HG03159 (cell line): Measurements from ENCODE around the gene NPS.

Experiments used
- ATAC-seq: cut with Tn5 transposase; IDR thresholded peaks from one replicate; pipeline ENCODE4 v1.9.1; 2021; ENCODE audit warnings: mild to moderate bottlenecking, moderate library complexity; ENCODE audit not compliant: unreplicated experiment

Gene NPS

GRCh38 chr10:127556916-127557315 is 7.8 kb downstream of the NPS start:
- no peak for ATAC-seq

DNA sequence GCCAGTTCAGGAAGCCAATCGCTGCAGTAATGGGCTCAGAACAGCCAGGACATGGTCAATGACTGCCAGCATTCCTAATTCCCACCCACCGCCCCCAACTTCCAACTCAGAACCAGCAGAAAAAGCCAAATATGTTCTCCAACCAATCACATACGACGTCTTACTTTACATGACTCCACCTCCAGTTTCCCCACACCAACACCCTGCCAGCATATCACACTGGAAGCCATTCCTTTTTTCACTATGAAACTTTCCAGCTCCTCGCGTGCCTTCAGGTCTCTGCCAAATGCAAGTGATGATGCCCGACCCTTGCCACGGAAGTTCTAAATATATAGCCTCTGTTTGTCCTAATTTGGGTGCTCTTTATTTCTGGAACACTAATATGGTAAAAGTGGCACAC is 12.5 kb downstream of the NPS start:
- no peak for ATAC-seq

GRCh38 chr10:127563718-127564553 is 14.8 kb downstream of the NPS start:
- ATAC-seq = peak; percentile 78

DNA sequence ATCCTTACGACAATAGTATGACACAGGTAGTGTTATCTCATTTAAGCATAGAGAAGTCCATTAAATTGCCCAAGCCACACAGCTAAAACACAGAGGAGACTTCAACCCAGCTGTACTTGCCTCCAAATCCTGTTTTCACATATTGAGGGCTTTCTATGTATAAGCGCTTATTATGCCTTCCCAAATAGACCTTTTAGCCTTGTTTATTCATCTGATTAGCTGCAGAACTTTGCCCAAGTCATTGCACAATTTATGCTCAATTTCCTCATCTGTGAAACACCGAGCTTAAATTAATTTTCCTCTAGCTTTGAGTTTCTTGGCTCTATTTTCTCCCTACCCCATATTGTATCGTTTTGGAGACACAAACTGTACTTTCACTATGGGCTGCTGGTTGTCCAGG is 15.5 kb downstream of the NPS start:
- ATAC-seq = no peak

DNA sequence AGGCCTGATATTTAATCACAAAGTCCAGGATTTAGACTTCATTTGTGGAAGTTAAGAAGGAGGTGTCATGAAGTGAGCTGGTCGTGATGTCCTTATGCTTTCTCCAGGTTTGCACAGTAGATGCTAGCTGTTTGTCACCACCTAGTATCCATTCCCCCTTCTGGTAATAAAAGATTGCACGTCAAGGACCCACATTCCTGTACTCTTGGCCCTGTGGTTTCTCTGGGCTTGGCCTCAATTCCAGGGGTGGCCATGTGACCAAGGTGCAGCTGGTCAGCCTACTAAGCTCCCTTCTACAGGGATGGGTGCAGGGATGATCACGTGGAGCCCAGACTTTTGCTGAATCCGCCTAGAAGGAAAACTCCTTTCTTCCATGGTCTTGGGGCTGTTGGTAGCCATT is 16.5 kb downstream of the NPS start:
- no peak for ATAC-seq

DNA sequence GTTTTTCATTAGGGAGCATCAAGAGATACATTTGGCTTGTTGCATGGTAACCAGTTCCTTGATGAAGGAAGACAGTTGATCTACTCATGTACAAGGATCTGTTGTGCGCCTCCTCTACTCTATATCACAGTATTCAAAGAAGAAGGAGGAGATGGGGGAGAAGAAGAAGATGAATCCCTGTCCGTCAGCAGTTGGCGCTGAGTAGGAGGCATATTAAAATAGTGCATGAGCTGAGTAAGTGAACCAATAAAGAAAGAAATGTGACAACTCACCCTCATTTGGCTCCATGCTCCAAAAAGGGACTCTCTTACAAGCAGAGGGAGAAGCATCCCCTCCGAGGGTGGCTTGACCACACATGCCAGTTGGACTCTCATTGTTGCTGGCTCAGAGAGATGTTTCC is 20.1 kb downstream of the NPS start:
- ATAC-seq = no peak

DNA sequence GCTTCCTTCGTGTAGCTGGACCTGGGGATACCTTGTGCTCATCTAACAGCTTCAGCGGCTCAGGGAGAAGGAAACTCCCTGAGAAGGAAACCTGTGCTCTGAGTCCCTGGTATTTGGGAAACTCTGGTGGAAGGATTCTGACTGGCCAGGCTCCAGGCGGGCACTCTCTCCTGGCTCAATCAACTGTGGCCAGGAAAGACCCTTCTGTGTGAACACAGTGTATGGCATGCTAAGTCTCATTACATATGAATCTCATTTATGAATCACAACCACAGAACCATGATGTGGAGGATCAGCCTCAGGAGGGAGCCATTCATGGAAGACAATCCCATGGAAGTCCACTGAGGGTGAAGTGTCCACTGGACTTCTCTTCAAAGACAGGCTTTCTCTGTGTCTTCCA is 20.9 kb downstream of the NPS start:
- no peak for ATAC-seq

- ATAC-seq = no peak
Observed at GRCh38 chr10:127571386-127571785, 22.3 kb downstream of the NPS start.

- no peak for ATAC-seq
Observed at GRCh38 chr10:127576051-127576450, 26.9 kb downstream of the NPS start.

GRCh38 chr10:127576740-127577161 is 27.6 kb downstream of the NPS start:
- ATAC-seq = no peak

DNA sequence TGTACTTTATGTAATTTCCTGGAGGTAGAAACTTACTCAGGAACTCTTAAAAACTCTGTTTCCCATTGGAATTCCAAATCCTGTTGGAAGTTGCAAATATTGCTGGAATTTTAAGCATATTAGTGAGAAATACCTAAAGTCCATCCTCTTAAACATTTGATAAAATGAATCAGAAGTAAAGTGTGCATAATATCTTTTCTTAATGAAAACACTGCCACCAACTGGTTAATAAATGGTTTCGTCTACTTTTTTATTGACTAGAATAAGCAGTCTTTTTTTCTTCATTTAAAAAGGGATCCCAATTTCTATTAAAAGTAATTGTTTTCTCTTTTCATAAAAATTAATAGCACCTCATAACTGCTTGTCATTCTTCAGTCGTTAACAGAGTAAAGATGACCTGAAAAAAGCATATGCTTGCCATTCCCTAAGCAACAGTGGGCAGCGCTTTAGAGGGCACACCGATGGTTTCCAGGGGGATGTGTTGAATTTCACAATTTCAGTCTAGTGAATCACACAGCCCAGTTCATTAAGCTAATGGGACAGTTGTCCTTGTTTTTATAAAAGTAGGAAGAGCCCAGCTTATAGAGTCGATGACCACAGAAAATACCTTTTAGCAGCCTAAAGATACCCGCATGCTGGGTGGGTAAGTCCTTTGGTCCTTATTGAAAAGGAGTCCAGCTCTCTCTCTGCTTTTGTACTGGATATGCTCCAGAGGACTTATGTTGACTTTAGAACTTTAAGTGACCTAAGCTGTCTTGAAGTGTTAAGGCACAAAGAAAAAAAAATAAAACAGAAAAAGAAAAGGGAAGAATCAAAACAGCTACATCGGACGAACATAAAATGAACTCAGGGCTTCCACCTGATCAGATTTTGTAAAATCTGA is 28.5 kb downstream of the NPS start:
- ATAC-seq = no peak

DNA sequence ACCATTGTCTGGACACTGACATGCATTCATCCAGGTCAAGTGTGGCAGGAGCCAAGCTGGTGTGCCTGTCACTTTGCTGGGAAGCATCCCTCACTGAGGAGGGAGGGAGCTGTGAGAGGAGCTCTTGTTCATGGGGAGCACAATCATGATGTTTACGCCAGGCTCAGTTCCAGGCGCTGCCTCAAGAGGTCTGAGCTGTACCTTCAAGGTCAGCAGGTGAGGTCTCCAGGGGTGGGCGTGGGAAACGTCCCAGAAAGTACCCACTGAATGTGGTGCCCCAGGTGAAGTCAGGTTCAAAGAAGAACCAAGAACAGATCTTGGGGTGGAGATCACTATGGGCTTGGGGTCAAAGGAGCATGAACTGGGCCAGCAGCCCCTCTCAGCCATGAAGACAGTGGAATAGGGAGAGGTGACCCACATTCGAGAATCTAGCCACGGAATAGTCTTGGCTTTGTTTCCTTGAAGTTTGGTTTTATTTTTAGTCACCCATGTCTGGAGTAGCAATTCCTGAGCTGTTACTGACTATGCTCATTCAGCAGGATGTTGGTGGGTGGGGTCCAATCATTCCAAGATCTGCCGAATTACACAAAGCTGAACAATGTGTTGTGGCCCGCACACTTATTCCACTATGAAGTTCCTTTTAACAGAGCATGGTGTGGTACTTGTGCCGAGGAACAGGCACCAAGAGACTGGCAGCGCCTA is 29.3 kb downstream of the NPS start:
- ATAC-seq = no peak

GRCh38 chr10:127578961-127579305 is 29.8 kb downstream of the NPS start:
- ATAC-seq = no peak

DNA sequence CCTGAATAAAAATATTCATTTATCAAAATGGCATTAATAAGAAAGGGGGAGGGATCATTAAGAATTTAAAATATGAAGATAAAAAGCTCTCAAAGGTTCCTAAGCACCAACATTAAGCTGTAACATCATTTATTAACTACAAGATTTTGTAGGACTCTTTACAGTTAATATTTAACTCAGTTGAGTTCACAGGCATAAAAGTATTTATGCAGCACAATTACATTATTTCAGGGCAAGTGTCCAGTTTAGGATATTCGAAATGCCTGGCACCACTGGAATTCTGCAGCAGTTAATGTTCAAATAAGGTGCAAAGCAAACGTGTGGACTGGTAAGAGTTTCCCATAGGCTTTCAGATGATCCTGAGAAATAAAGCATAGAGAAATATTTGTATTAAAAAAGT is 30.5 kb downstream of the NPS start:
- no peak for ATAC-seq

- no peak for ATAC-seq
Observed at GRCh38 chr10:127580822-127581221, 31.7 kb downstream of the NPS start.

GRCh38 chr10:127585519-127586023 is 36.5 kb downstream of the NPS start:
- ATAC-seq = no peak

DNA sequence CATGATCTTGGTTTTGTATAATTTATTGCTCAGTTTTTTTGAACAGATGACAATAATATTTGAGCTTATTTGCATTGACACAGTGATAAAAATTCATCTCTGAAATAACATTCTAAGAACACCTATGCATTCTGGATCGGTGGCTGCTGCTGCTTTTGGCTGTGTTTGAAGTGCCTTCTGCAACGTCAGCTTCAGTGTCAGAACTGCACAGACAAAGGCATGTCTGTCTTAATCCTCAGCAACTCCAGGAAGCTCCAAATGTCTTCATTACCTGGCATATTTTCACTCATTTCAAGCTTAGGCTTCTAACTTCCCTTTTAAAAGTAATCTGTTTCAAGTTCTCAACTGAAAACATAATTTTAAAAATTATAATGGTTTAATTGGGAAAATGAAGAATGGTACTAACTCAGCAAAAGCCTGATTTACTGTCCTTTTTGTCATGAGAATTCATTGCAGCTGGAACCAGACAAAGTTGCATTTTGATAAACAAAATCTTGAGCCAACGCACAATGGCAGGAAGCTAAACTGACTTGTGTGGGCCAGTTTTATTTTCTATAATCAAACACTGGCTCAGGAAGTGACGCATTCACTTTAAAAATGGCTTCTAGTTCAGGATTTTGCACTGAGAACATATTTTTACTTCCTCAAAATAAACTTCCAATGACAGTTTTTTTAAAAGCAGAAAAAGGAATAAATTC is 38.7 kb downstream of the NPS start:
- no peak for ATAC-seq

- ATAC-seq = no peak
Observed at GRCh38 chr10:127592586-127592985, 43.5 kb downstream of the NPS start.

DNA sequence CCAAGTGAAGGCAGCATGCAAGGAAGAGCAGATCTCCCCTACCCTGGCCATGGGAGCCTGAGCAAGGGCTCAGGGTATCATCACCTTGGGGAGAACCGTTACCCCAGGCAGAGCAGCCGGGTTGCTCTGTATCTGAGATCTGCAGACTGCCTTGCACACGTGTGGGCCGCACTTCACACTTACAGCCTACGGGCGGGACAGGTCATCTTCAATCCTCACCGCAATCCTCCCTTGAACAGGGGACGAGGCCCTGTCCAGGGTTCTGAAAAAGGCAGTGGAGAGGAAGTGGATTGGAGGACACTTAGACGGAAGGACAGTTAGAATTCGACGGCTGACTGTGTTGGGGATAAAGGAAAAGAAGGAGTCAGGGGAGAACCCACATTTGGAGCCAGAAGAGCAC is 51.4 kb downstream of the NPS start:
- ATAC-seq = no peak
